Activated T-cell treated with anti-CD3 and anti-CD28 coated beads, Interleukin-2, amount 50 U/mL, for 1 hour (primary cell): Measurements from ENCODE around the gene GUCA1A.
"Not testable (repeated sequence)": the region's sequence is repeated elsewhere in the genome, so short reads cannot be mapped to it uniquely, and the experiment has no call there.

Experiments used
- DNase-seq: peaks from one replicate; pipeline ENCODE4 v3.0.0-alpha.2; 2020

Gene GUCA1A

DNA sequence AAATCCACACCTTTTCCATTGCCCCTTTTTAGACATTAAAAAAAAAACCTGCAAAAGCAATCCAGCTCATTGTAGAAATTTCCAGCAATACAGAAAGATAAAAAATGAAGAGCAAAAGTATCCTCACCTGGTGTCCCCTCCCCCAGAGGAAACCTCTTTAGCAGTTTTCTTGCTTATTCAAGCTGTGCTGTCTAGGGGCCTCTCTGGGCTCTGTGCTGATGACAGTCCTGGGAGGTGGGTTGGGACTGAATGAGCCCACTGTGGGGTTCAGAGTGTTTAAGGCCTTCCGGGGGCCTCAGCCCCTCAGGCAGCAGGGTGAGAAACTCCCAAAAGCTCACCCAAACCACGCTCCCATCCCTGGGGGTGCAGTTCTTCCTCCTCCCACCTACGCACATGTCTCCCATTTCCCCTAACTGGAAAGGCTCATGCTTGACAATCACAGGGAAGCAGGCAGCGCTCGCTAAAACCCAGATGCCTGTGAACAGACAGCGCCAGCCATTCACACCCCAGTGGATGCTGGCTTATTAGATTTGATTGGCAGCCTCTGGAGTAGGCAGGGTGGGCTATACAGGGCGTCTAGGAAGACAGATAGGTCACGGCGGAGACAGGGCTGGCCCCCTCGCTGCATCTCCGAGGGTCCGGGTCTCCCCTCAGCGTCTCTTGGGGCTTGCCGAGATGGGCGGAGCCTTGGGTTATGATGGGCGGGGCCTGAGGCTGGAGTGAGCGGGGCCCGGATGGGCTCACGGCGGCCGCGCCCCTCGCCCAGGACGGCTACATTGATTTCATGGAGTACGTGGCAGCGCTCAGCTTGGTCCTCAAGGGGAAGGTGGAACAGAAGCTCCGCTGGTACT lies 4.6 kb downstream of the GUCA1A start:
- DNase-seq: peak; percentile 29

DNA sequence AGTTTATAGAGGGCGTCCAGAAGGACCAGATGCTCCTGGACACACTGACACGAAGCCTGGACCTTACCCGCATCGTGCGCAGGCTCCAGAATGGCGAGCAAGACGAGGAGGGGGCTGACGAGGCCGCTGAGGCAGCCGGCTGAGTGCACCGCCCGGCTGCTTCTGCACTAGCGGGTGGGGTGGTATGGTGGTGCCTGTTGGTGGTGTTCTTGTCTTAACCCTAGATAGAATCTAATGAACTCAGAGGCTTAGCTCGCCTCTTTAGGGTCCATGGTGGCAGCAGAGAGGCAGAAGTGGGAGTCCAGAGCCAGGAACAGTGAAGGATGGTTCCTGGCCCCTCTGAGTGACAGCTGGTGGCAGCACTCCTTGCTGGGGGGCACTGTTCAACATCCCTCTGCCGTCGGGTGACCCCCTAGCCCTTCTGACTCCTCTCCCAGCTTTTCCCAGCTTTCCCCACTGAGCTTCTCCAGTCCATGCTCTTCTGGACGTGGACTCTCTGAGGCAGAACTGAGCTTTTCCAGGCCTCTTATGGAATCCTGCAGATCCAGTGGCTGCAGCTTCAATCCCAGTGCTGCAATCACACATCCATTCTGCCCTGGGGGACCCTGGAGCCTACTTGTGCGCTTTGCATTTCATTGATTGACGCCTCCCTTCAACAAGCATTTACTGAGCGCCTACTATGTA lies 6.2 kb downstream of the GUCA1A start:
- DNase-seq: no peak

DNA sequence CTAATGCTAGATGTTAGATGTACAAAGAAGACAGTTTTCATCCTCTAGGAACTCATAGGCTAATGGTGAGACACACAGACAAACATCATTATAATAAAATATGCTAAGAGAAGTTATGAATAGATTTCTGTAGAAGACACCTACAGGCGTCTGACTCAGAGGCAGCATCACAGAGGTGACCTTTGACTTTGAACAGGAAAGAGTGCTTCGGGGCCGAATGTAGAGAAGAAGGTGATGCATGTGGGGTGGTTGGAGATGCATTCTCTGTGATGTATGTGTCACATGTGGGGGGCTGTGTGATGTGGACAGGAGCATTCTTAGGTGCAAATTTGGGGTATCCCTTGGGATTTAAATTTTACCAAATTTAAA lies 6.8 kb downstream of the GUCA1A start:
- no peak for DNase-seq

DNA sequence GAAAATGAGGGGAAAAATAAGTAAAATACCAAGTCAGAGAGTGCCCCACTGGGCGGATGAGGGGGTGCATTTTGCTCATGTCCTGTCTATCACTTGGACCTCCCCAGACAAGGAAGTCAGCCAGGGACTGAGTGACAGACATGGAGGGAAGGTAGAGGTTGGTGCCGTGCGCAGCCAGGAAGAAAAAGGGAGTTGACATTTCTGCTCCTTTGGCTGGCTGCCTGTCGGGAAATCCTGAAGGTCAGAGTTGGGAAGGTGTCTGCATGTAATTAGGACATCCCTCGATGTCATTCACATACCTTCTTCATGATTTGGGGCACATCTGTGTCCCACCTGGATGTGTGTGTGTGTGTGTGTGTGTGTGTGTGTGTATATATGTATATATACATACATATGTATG lies 8.9 kb downstream of the GUCA1A start:
- no peak for DNase-seq

DNA sequence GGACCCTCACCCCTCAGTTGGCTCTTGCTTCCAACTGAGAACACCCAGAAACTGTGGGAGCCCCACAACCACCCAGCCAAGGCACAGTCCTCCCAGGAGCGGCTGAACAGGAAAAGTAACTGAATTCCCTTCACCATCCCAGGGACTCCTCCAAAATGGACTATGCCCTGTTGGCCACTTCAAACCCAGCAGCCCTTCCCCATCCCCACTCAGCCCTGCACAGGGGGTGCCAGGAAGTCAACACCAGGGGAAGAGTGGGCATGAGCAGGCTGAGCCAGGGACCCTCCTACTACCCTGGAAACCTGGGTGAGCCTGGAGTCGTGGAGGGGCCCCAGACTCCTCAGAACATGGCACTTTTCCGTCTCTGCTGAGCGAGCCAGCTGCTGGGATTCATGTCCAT lies 11.3 kb downstream of the GUCA1A start:
- no peak for DNase-seq

DNA sequence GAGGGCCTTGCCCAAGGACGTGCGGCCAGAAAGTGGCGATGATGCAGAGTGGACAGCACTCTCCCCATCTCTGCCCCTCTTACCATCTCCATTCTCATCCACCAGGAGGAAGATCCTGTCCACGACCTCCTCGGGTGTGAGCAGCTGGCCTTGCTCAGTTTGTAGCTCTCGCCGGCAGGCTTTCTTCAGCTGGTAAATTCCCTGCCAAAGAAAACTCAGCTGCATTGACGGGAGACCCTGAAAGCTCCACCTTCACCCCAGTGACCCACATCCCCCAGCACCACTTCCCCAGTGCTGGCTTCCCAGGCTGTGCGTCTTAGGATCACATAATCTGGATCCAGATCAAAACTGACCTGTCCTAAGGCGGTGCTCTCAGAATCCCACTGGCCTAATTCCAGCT lies 12.4 kb downstream of the GUCA1A start:
- no peak for DNase-seq

DNA sequence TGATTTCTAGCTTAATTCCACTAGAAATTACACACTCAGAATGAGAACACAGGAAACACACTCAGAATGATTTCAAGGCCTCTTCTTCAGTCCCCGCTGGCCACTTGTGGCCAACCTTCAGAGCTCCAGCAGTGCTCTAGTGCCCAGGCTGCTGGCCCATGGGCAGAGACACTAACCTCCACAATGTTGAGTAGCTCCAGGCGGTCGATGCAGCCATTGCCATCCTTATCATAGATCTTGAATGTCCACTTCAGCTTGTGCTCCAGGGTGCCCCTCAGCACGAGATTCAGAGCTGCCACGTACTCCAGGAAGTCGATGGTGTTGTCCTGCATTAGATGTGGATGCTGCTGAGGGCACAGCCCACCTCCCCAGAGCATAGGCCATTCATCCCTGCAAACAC lies 15.2 kb downstream of the GUCA1A start:
- no peak for DNase-seq

DNA sequence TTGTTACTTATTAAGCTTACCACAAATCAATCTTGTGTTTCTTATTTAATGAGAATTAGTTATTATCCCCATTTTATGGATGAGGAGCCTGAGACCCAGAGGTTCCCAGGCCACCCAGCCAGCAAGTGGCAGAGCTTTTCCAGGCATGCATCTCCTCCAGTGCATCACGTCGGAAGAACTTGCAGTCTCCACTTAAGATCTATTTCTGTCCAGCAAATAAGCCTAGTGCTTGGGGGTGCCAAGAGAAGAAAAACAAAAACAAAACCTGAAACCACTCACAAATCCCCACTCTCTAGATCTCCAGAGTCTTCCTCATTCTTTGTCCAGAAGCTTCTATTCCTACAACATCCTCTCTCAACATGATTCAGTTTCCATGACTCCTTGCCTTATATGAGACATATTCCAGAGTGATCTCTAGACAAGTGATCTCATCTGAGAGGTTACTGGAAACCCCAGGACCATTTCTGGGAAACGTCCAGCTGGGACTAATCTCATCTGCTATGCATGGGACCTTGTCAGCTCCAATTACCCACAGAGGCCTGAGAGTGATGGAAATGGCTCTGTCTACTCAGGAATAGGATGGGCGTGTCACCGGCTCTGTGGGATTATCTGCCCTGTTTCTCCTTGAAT lies 17.5 kb downstream of the GUCA1A start:
- DNase-seq: no peak

DNA sequence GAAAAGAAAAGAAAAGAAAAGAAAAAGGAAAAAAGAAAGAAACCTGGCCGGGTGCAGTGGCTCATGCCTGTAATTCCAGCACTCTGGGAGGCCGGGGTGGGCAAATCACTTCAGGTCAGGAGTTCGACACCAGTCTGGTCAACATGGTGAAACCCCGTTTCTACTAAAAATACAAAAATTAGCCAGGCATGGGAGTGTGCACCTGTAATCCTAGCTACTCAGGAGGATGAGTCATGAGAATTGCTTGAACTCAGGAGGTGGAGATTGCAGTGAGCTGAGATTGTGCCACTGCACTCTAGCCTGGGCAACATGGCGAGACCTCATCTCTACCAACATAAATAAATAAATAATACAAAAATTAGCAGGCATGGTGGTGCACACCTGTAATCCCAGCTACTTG lies 19.2 kb downstream of the GUCA1A start:
- not testable (repeated sequence) for DNase-seq

DNA sequence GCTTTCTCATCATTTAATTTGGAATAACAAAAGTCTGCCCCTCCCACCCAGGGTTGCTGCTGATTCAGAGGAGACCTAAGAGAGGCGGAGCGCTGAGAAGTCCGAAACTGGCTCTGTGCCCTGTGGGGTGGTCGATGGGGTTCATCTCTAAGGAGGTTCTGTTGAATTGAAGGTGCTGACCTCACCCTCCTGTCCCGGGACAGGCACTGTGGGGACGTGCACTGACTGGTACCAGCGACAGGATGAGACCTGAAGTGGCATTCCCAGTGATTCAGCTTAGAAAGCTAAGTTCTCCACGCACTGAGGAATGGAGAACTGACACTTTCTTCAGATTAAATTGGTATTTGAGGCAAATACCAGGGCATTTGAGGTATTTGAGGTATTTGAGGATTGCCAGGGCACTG lies 20.3 kb downstream of the GUCA1A start:
- no peak for DNase-seq

DNA sequence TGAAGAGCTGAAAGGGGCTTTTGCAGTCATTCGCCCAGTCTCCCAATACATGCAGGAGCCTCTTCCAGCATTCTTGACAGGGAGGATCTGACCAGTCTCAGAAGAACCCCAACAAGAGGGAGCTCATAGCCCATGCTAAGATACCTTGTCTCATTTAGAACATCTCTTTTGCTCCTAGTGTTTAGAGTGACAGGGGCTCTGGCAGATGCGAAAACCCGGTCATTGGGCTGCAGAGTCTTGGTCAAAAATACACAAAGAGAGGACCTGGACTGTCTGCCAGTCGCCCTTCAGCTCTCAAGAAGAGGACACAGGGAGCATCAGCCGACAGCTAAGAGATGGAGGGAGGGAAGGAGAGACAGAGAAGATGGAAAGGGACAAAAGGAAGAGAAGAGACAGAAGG lies 20.9 kb downstream of the GUCA1A start:
- no peak for DNase-seq

DNA sequence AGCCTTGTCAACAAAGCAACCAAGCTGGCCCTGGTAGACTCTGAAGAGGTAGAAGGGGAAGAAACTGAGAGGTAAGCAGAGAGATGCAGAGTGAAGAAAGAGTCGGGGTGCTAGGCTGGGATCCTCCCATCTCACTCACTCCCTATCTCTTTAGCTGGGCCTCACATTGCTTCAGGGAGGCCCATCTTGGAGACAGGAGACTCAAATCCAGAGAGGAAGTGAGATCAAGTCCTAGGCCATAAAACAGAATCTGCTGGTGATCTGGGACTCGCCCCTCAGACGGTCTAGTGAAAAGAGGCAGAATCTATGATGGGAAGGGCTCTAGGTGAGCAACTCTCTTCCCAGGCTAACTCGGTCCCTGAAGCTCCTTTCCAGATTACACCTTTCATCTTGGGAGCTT lies 22.3 kb downstream of the GUCA1A start:
- DNase-seq: no peak

DNA sequence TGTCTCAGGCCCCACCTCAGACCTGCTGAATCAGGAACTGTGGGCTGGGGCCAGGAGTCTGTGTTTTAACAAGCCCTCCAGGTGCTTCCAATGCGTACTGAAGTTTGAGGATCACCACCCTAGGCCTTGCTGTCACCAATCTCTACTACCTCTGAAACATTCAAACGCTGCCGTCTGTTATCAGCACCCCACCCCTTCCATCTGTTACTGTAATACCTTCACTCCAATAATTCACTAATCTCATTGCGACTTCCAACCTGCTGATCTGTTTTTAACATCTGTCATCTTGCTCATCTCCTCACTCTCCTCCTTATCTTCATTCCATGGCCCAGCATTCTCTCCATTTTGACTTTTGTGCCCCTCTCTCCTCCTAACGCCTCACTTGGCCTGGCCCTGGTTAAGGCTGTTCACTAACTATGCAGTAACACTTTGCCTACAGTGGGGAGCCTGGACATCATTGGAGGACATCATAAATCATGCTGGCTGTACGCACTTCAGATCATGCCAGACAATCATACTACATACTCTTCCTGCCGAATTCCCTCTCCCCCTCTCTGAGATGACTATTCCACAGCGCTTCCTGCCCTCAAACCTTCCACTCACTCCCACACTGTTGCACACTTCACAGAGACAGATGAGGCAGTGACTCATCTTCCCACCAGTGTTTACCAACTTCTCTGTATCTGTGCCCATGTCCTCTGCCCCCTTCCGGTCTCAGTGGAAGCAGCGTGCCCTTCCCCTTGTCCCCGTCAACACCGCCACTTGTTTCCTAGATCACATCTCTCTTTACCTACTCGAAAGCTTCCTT lies 24.6 kb downstream of the GUCA1A start:
- DNase-seq: no peak

DNA sequence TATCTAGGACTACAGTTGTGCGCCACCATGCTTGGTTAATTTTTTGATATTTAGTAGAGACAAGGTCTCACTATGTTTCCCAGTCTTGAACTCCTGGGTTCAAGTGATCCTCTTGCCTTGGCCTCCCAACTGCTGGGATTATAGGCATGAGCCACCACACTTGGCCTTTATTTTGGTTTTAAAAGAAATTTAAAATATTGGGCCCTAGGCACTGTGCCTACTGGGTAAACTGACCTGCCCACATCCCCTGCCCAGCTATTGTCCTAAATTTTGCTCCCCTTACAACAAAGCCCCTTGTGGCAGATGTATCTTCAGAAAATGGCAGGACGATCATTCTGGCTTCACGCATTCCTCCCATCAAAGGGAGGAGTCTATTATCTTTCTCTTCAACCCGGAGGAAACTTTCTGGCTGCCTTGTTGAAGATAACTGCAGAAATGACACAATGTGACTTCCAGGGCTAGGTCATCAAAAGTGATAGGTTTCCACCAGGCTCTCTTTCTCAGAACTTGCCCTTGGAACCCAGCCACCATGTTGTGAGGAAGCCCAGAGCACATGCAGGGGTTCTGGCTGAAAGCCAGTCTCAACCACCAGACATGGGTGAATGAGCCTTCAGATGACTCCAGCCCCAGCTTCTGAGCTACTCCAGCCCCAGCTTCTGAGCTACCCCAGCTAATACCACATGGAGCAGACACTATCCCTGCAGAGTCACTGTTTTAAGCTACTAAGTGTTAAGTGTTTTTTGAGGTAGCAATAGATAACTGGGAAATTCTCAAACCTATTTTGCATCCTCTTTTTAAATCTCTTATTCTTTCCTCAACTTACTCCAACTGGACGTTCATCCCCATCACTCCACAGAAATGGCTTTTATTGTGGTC lies 26.2 kb downstream of the GUCA1A start:
- DNase-seq: no peak

DNA sequence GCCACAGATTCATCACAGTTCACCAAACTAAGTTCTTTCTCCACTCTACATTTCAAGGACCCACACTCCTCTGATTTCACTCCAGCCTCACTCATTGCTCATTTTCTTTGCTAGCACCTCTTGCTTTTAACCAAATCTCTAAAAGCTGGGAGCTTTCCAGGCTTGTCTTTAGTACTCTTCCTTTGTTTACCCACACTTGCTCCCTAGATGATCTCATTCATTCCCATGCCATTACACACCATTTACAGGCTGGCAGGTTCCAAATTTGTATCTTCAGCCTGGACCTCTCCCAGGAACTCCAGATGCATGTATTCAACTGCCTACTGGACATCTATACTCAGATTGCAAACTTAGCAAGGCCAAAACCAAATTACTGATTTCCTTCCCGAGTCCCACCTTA lies 26.9 kb downstream of the GUCA1A start:
- no peak for DNase-seq

DNA sequence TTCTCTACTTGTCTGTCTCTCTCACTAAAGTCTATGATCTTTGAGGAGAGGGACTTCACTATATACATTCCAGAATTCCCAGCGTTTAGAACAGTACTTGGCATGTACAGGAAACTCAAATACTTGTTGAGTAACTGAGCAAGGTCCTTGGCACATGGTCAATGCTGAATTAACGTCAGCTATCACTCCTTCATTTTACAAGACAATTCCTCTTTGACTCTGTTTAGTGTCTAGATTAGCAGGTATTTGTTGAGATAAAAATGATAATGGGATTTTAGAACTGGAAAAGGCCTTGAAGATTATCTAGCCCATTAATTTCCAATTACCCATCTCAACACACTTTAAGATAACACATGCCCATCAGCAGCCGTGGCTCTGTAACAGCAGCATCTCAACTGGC lies 28.2 kb downstream of the GUCA1A start:
- DNase-seq: no peak

DNA sequence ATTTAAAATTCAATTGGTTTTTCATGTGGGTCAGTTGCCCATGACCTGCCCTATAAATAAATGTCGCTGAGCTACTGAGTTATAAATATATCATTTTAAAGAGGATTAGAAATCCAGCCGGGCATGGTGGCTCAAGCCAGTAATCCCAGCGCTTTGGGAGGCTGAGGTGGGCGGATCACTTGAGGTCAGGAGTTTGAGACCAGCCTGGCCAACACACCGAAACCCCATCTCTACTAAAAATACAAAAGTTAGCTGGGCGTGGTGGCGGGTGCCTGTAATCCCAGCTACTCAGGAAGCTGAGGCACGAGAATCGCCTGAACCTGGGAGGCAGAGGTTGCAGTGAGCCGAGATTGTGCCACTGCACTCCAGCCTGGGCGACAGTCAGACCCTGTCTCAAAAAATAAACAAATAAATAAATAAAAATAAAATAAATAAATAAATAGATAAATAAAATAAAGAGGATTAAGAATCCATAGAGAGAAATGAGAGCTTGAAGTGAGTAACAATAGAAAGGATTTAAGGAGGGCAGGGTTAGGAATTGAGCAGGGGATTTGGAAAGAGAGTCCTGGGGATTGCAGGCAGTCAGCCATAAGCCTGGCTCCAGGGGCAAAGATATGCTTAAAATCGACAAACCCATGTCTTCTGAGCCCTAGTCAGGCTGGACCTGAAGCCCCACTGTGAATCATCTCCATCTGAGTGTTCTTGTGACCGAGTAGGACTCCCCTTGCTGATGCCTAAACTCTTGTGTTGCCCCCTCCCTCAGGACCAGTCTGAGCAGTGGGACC lies 29.2 kb downstream of the GUCA1A start:
- DNase-seq: not testable (repeated sequence)

DNA sequence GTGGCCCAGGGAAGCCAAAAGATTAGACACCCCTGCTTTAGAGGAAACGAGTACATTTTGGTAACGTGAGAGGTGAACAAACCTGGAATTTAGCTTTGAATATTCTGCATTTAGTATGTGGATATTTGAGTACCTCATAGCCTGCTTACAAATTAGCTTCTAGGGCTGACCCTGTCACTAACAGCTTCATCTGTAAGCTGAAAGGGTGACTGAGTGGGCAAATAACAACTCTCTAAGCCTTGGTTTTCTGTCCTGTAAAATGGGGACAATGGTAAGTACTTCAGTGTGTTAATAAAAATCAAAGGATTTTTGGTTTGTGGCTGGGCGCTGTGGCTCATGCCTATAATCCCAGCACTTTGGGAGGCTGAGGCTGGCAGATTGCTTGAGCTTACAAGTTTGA lies 30.0 kb downstream of the GUCA1A start:
- DNase-seq: no peak

DNA sequence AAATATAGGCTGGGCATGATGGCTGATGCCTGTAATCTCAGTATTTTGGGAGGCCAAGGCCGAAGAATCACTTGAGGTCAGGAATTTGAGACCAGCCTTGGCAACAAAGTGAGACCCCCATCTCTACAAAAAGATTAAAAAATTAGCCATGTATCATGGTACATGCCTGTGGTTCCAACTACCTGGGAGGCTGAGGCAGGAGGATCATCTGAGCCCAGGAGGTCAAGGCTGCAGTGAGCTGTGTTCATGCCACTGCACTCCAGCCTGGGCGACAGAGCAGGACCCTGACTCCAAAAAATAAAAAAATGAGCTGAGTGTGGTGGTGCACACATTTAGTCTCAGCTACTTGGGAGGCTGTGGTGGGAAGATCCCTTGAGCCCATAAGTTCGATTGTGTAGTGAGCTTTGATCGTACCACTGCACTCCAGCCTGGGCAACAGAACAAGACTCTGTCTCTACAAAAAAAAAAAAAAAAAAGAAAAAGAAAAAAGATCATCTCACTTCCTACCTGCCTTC lies 31.7 kb downstream of the GUCA1A start:
- no peak for DNase-seq

DNA sequence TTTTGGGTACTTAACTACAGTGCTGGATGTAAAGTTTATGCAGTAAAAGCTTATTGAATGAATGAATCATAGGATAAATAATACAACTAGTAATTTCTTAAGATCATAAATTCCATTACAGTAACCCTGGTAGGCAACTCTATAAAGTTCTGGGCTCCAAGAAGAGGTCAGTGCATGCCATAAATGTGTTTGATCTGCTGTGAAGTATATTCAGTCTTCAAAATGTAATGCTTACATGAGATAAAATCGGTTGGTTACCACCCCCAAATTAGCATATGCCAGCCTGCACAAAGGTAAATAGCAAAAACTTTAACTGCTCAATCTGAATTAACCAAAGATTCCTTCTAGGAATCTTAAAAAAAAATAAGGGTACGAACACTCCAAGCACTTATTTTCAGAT lies 34.4 kb downstream of the GUCA1A start:
- not testable (repeated sequence) for DNase-seq

DNA sequence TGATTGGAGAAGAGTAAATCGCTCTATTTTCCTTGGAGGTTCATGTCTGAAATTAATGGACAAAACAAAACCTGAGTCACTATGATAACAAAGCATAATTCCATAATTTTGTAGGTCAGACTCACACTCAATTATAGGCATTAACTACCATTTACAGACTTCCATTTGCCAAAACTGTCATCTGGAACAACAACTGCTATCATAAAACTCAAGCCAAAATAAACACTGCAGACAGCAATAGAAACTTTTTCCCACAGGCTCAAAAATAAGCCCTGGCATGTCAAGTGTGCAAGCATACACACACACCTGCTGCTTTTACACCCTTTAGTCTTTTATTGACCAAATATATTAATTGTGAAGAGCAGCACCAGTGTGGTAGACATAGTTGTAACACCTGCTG lies 37.4 kb downstream of the GUCA1A start:
- no peak for DNase-seq
